ENCODE measurements around the gene PRICKLE1.

PRICKLE1 gene

DNA sequence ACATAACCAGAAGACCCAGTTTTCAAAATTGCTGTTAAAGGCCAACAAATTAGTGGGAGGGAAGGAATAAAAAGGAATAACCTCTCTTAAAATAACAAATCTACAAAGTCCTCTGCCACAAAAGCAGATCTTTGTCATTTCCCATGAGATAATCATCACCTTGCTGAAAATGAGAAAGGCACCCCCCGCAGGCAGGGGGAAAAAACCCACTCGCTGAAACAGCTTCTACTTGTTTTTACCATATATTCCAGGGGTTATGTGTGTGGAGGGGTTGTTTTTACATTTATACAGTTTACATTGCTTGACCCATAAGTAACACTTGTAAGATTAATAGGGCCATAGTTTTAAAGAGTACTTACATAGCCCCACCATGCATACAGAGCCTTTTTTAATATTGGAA lies 131.0 kb downstream of the PRICKLE1 start:
- no peak for DNase-seq (ENCODE audit: low read depth, low spot score)

DNA sequence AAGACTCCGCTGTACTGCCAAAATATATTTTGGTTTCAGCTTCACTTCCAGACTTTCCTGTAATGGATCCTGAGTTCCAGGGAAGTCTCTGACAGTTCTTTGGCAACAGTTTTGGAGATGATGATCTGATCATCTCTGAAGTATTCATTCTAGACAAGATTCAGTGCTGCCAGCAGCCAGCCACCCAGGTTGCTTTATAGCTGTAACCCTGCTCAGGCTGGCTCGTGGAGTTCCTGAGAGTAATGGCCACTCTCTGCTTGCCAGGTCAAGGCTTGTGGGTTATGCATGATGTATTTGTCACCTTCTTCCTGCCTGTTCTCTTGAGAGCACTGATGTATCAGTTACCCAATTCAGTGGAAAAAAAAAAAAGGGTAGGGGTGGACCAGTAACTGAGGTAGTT lies 139.3 kb downstream of the PRICKLE1 start:
- peak; percentile 36 for DNase-seq (ENCODE audit: low read depth, low spot score)

DNA sequence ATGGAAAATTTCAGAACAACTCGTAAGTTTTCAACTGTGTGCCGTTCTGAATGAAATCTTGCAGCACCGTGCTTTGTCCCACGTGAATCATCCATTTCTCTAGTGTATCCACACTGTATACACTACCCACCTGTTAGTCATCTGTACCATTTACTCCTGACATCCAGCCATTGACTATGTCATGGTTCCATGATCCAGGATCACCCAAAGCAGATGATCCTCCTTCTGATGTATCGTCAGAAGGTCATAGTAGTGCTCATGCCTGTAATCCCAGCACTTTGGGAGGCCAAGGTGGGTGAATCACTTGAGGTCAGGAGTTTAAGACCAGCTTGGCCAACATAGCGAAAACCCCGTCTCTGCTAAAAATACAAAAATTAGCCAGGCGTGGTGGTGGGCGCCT lies 140.7 kb downstream of the PRICKLE1 start:
- no peak for DNase-seq (ENCODE audit: low read depth, low spot score)

DNA sequence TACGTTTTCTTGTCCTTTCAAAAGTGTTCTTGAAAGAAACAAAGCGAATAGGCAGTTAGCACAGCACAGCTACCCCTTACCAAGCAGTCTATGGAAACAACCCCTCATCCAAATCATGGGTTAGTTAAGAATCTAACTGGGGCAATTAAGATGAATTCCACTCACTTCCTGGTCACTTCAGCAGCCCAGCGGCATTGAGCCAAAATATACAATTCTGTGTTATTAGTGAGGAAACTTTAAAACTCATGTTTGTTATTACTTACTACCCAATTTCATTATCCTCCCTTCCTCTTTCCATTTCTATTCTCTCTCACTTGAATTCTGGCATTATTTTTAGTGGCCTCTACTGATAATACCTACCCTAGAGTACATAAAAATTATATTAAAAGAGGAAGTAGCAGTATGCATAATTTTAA lies 142.2 kb downstream of the PRICKLE1 start:
- peak; percentile 76 for DNase-seq (ENCODE audit: low read depth, low spot score)

DNA sequence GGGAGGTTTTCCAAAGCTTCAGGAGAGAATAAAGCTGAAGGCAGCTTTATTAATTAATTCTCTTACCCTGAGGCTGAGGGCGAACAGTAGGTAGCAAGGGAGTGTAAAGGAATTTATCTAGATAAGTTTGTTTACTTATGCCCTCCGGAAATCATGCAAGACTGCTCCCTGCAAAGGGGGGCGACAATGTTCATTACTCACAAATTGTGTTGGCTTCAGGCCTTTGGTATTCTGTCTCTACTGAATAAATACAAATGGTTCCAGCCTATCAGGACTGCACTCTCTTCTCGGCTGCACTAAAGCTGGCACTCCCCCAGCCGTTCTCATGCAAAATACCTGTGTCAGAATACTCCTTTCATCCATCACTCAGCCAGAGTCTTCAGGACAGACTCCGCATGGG lies 142.8 kb downstream of the PRICKLE1 start:
- DNase-seq (ENCODE audit: low read depth, low spot score) = peak; percentile 83

DNA sequence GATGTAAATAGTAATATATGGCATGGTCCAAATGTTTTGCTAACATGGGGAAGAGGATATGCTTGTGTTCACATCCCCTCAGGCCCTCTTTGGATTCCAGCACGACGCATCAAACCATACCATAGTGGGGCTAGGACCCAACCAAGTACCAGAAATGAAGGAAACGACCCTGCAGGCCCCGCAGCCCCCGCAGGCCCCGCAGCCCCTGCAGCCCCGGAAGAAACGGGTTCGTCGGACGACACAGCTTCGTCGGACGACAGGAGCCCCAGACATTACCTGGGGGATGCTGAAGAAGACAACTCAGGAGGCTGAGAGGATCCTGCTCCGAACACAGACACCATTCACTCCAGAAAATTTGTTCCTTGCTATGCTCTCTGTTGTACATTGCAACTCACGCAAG lies 143.7 kb downstream of the PRICKLE1 start:
- no peak for DNase-seq (ENCODE audit: low read depth, low spot score)

DNA sequence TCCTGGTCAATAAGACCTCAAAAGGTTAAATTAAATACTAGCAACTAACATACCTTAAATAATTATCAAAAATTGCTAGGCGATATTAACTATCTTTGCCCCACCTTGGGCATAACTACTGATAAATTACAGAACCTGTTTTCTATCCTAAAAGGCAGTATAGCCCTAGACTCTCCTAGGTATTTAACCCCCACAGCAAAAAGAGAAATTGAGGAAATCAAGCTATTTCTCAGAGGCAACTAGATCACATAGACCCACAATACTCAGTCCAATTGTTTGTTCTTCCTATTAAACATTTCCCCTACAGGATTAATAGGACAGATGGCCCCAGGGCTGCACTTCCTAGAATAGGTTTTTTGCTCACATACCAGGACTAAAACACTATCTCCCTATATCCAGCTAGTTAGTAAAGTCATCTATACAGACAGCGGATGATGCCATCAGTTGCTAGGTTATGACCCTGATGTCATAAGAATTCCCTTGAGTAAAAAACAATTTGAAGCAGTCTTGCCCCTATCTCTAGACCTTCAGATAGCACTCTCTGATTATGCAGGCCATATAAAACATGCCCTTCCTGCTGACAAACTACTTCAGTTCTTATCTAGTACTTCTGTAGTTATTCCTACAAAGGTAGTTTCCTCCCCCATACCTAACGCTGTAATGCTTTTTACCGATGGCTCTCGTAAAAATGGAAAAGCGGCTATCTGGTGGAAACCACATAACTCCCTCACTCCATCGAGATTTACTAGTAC lies 145.2 kb downstream of the PRICKLE1 start:
- DNase-seq (ENCODE audit: low read depth, low spot score) = no peak

DNA sequence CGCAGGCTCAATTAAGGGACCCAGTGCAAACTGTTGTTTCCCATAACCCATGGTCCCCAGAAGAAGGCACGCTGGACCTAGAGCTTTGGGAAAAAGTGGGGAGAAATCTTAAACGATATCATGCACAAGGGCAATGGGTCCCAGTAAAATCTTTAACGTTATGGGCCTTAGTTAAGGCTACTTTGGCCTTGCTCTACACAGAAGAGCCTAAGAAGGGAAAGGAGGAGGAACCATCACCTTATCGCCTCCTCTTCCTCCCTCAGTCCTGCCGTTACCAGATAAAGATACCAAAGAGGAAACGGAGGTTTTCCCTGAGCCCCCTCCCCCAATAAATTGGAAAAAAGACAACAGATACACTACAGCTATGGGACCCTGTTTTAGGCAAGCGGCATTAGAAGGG lies 146.7 kb downstream of the PRICKLE1 start:
- DNase-seq (ENCODE audit: low read depth, low spot score) = no peak

DNA sequence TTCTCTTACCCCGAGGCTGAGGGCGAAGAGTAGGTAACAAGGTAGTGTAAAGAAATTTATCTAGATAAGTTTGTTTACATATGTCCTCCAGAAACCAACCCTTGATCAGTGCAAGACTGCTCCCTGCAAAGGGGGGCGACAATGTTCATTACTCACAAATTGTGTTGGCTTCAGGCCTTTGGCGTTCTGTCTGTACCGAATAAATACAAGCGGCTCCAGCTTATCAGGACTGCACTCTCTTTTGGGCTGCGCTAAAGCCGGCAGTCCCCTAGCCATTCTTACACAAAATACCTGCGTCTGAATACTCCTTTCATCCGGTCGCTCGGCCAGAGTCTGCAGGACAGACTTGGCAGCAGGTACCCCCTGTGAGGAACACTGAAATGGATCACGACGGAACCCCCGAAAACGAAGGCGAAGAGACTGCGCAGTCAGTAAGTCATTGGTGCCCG lies 147.2 kb downstream of the PRICKLE1 start:
- no peak for DNase-seq (ENCODE audit: low read depth, low spot score)

DNA sequence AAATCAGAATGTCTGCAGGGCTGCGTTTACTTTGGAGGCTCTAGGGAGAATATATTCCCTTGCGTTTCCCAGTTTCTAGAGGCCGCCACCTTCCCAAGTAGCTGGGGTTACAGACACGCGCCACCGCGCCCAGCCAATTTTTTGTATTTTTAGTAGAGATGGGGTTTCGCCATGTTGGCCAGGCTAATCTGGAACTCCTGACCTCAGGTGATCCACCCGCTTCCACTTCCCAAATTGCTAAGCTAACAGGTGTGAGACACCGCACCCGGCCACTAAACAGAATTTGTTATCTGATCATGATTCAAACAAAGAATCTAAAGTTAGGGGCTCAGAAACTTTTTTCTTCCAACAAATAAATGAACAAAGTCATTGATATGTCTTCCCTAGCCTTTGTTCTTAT lies 148.9 kb downstream of the PRICKLE1 start:
- no peak for DNase-seq (ENCODE audit: low read depth, low spot score)

DNA sequence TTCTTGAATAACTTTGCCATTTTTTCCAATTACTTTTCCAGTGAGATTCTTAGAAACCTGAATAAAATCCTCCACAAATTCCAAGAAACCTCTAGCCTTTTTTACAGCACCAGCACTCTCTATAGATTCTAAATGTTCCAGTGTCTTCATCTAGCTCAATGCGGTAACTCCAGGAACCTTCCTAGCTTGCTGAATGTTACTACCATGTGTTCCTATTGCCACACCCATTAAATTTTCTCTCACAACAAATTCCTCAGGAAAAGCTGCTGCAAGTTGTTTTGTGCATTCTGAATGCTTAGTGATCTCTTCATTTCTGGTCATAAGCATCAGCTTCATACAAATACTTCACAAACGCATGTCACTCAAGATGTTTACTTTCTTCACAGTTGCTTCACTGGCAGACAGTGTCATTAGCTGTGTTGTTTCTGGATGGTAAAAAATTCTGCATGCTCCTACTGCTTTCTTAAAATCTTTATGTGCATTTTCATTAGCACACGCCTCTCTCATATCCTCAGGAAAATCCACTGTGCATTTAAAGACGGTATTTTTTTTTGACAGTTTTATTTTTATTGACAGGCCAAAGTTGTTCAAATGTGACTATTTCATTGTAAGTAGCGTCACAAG lies 156.9 kb downstream of the PRICKLE1 start:
- no peak for DNase-seq (ENCODE audit: low read depth, low spot score)

DNA sequence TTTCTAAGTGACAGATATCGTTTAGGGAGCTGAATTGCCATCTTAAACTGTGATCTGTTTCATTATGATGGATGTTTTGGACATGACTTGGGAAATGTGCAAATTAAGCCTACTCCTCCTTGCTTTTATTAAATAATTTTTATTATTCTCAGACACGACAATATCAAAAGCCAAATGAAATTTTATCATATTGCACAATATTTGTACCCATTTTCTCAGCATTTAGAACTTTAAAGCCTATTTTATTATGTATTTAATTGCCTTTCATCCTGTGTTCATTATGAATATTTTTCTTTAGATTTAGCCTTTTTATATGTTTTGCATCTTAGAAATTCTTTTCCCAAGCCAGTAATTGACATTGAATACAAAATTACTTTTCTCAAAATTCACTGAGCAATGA lies 160.7 kb downstream of the PRICKLE1 start:
- no peak for DNase-seq (ENCODE audit: low read depth, low spot score)

DNA sequence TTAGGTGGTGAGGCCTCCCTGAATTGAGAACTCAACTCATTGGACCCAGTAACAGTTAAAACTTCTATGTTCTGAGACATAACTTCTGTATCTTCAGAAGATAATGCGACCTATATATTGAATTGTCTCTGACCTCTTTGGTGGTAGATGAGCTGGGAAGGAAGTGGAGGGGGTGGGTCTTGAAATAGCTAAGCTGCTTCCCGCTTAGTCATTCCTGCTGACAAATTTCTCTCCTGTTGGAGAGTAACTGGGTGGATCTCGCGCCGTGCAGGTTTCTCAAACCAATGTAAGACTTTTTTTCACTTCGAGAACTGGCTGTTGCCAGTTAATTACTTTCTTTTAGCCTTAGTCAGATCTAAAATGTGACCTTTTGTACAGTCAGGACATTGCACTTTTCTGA lies 162.8 kb downstream of the PRICKLE1 start:
- peak; percentile 45 for DNase-seq (ENCODE audit: low read depth, low spot score)

DNA sequence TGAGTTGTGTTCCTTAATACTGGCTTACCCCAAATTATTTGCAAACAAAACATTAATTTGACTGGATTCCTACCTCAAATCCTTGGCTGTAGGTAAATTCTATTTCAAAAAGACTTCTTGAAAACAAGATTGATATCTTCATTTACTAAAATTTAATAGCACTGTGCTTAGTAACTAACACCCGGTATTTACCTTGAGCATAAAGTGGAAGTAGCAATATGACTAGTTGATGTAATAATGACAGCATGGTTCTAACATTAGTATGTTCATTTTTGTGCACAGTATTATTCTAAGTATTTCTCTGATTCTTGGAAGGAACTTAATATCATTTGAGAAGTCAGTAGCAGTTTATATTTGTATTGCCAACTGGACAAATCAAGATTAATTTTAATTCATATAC lies 166.8 kb downstream of the PRICKLE1 start:
- no peak for DNase-seq (ENCODE audit: low read depth, low spot score)

DNA sequence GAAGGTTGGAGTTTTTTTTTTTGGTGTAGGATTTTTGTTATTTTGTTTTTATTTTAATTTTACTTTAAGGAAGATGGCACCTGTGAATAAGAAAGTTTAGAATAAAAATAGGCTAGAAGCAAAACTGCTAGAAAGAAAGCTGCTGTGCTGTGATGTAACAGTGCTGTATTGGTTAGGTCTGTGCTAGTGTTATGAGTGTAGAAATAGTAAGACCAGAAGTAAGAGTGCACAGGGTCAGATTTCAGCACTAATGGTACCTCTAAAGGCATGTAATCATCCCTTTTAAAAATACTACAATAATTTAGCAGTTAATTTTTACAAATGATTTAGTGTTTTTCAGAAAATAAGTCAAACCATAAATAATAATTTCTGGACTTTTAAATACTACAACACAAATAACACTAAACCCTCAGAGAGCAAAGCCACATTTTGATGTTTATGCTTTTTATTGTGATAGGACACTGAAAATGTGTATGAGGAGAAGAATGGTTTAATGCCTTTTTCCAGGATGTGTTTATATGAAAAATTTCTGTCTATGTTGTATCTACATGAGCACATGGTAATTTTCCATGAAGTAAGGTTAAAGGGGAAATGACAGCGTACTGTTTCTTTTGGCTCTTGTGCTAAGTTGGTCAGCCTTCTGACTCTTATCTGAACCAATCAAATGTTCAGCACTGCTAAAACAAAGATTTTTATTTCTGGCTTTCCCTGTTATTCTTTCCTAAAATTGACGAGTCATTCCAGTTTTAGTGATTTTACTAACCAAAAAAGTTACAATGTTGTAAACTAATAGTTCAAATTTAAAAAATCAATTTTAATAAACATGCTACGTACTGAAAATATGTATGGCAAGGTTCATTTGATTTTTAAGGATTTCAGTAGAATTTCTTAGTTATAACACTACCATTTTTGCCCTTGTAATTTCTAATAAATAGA lies 167.4 kb downstream of the PRICKLE1 start:
- peak; percentile 39 for DNase-seq (ENCODE audit: low read depth, low spot score)

DNA sequence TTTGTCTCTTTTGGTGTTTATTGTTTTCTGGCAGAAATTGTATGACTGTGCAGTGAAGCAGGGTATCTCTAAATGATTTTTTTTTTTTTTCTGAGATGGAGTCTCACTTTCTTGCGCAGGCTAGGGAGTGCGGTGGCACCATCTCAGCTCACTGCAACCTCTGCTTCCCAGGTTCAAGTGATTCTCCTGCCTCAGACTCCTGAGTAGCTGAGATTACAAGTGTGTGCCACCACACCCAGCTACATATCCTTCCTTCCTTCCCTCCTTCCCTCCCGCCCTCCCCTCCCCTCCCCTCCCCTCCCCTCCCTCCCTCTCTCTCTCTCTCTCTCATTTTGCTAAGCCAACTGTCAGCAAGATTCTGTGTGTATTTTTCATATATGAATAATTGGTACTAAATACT lies 169.2 kb downstream of the PRICKLE1 start:
- DNase-seq (ENCODE audit: low read depth, low spot score) = no peak

DNA sequence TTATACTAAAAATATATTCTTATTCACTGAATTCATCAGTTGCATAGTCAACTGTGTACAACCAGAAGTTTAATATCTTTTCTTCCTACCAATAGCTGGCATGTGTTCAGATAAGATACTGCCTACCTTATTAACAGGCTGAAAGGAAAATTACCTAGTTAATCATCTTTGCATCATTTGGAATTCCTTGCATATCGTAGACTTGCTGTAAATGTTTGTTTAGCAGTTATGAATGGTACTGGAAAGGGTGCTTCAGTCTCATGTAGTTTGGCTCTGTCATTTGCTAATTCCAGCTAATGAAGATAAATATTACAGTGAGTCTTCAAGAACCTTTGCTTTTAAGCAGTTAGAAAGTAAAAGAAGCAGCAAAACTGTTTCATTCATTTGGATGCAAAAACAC lies 179.2 kb downstream of the PRICKLE1 start:
- no peak for DNase-seq (ENCODE audit: low read depth, low spot score)

DNA sequence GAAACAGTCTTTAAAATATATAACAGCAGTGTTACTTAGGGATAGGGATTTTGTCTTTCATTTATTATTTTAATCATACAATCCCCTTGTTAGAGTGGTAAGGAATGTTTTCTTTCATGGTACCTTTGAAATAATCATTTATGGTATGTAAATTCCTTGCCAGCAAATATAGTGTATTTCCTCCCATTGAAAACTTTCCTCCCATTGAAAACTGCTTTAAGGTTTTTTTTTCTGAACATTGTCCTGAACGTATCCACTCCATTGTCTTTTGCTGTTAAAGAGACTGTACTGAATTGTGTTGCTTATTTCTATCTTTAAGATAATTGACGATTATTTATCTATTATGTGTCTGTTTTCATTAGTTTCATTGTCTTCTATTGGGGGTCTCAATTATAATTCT lies 180.1 kb downstream of the PRICKLE1 start:
- DNase-seq (ENCODE audit: low read depth, low spot score) = no peak

DNA sequence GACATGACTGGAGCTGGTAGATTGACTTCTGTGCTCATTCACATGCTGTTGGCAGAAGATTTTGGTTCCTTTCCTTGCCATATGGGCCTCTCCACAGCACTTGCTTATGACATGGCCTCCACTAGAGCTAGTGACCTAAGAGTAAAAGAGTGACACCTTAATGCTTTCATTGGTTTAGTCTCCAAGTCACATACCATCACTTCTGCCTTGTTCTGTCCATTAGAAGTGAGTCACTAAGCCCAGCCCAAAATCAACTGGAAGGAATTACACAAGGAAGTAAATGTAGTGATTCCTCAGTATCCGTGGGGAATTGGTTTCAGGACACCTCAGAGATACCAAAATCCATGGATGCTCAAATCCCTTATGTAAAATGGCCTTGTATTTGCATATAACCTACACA lies 182.2 kb downstream of the PRICKLE1 start:
- DNase-seq (ENCODE audit: low read depth, low spot score) = no peak

Measured in astrocyte of the hippocampus (primary cell).